Stomach smooth muscle (tissue), 2 donors: ENCODE data around the gene PLPP4.

Experiments
- H3K27ac ChIP-seq: one replicate; pipeline ENCODE4 v1.7.0; 2013; ENCODE audit warnings: mild to moderate bottlenecking, low read length, inconsistent platforms
- H3K27me3 ChIP-seq, 2 donors: one replicate each; pipeline ENCODE4 v1.7.0; 2013; ENCODE audit warnings: low read length in 2 of 2; ENCODE audit not compliant: insufficient read depth in 2 of 2, control insufficient read depth in 1 of 2
- H3K36me3 ChIP-seq, 2 donors: one replicate each; pipeline ENCODE4 v1.7.0; 2013; ENCODE audit warnings: low read length in 2 of 2; ENCODE audit not compliant: control insufficient read depth in 2 of 2, insufficient read depth in 2 of 2
- H3K4me1 ChIP-seq: one replicate; pipeline ENCODE4 v1.7.0; 2013; ENCODE audit warnings: low read length; ENCODE audit not compliant: control insufficient read depth, insufficient read depth
- H3K4me3 ChIP-seq, 2 donors: one replicate each; pipeline ENCODE4 v1.7.0; 2013; ENCODE audit warnings: low read length in 2 of 2
- H3K9ac ChIP-seq, 2 donors: one replicate each; pipeline ENCODE4 v1.7.0; 2013; ENCODE audit warnings: low read length in 2 of 2, mild to moderate bottlenecking in 1 of 2
- H3K9me3 ChIP-seq, 2 donors: one replicate each; pipeline ENCODE4 v1.7.0; 2013; ENCODE audit warnings: low read length in 2 of 2; ENCODE audit not compliant: control insufficient read depth in 2 of 2
- donor health status: healthy.
- donor health status: Pancreatic carcinoma.

Gene PLPP4

DNA sequence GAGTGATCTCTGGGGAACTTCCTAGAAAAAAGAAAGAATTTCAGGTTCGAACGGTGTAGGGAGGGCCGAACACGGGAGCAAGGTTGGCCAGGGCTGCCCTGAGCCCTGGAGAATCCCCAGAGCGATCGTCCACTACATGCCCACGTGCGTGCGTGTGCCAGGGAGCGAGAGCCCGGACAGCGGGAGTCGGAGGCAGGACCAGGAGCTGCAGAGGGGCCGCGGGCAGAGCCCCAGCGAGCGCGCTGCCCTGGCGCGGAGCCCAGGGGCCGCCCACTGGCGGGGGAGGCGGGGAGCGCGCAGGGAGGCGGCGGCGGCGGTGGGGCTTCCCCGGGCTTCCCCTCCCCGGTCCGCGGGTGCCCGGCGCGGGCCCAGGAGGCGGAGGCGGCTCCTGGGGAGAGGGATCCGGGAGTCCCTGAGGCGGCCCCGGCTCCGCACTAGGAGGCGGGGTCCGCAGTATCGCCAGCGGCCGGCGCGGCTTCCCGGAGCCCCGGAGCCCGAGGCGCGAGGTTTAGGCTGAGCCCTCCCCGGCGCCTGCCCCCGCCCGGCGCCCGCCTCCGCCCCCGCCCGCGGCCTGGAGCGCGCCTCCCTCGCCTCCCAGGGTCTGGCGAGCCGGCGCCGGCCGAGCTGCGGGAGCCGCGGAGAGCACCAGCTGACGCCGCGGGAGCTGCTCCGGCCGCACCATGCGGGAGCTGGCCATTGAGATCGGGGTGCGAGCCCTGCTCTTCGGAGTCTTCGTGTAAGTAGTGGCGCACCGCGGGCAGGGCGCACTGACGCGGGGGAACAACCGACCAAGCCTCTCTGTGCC lies at the start of gene PLPP4:
Gene PLPP4 (plus strand): TSS at position 602 of the 805 bp plus-strand sequence. CDS start 79 bp downstream, at position 681.
- Histone ChIP-seq H3K36me3 (no peaks in the 10 kb centered on the region), H3K27ac (no peak within 1 kb of the TSS), H3K4me3 (peak within 1 kb of the TSS; percentile 69 to 70), H3K9ac (peak within 1 kb of the TSS in 1 of 2 donors; percentile 52), H3K4me1 (peaks cover 18% of the 10 kb centered on the region), H3K9me3 (no peaks in the 10 kb centered on the region), H3K27me3 (peaks cover 12 to 29% of the 10 kb centered on the region in 2 donors)

DNA sequence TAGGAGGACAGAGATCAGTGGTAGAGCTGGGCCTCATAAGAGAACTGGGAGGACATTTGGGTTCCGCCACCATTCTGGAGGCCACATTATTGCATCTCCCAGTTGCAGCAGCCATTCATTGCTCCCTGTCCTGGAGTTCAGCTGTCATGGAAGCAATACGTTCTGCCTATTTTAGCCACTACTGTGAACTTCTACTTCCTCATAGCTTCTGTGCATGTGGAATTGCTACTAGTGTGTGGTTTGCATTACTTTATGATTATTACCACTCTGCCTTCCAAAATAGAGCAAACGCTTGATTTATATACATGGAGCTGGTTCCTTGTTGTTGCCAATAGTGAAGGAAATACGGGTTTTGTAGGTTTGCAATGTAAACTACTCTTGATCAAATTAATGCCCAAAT lies 47.2 kb upstream of the PLPP4 start:
- no peaks in the 10 kb centered on the region for H3K27me3 ChIP-seq
- no peaks in the 10 kb centered on the region for H3K4me1 ChIP-seq
- H3K27ac ChIP-seq, result no peak overlapping the region
- H3K9me3 ChIP-seq, result no peaks in the 10 kb centered on the region
- no peak overlapping the region for H3K9ac ChIP-seq
- H3K4me3 ChIP-seq, result no peak overlapping the region
- no peaks in the 10 kb centered on the region for H3K36me3 ChIP-seq

DNA sequence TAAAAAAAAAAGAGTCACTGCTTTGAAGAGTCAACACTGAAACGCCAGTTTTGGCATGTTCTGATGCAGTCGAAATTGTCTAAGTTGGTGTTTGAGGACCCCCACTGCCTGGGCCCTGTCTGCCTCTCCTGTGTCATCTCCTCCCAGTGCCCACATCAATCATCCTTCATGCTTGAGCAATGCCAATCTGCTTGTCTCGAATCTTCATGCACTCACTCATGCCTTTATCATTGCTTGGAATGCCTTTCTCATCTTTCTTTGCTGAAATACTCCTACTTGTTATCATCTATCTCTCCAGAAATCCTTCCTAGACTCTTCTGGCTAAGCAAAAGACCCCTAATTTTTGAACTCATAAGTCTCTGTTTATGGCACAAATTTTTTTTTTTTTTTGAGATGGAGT lies 42.1 kb upstream of the PLPP4 start:
- Histone ChIP-seq H3K9me3 (no peaks in the 10 kb centered on the region), H3K4me1 (no peaks in the 10 kb centered on the region), H3K9ac (no peak overlapping the region), H3K36me3 (no peaks in the 10 kb centered on the region), H3K27ac (no peak overlapping the region), H3K27me3 (peaks cover 0 to 3% of the 10 kb centered on the region in 2 donors), H3K4me3 (no peak overlapping the region)

DNA sequence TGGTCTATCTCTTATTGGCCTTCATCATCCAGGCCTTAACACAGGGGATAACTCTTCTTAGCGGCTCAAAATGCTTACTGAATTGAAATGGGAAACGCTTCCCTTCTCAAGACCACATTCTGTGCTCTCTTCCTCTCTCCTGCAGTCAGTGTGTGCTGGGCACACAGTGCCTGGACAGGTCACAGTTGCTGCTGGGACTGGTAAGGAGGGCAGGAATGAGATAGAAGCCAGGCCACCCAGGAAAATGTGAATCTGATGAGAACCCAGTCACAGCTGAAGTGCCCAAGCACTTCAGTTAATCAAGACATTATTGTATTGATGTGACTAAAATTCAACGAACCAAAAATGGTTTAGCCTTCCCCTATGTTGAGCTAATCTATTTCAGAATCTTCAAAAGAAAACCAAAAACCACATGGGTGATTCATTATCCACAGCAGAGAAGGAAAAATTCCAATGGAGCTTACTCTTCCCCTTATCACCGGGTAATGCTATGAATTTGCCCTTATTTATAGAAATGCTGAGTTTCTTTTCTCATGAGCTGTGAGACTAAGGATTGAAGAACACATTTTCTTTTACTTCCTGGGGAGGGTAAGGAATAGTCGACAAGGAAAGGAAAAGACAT lies 41.2 kb upstream of the PLPP4 start:
- peaks cover 0 to 3% of the 10 kb centered on the region in 2 donors for H3K27me3 ChIP-seq
- H3K36me3 ChIP-seq, result no peaks in the 10 kb centered on the region

DNA sequence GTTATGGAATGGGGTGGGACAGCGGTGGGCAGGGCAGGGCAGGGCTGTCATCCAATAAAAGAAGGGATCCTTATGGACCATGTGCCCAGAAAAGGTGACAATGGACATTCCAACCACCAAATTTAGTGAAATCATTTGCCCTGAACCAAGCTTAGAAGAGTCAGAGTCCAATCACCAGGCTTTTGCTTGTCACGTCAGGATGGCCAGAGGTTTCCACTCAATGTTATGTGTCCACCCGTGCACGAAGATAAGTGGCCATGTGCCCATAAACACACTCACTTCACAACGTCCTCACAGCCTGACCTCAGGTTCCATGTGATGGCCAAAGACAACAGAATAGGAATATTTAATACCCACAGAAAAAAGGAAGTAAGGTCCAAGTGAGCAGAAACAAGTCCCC lies 36.6 kb upstream of the PLPP4 start:
- Histone ChIP-seq H3K36me3 (no peaks in the 10 kb centered on the region), H3K9me3 (no peaks in the 10 kb centered on the region), H3K4me1 (no peaks in the 10 kb centered on the region), H3K27ac (no peak overlapping the region), H3K9ac (no peak overlapping the region), H3K4me3 (no peak overlapping the region), H3K27me3 (peaks cover 0 to 3% of the 10 kb centered on the region in 2 donors)

More for the DNA sequence above, 41.2 kb upstream of the PLPP4 start:
- H3K4me1 ChIP-seq, result no peaks in the 10 kb centered on the region
- H3K9me3 ChIP-seq, result no peaks in the 10 kb centered on the region
- no peak overlapping the region for H3K27ac ChIP-seq
- H3K4me3 ChIP-seq, result no peak overlapping the region
- H3K9ac ChIP-seq, result no peak overlapping the region

DNA sequence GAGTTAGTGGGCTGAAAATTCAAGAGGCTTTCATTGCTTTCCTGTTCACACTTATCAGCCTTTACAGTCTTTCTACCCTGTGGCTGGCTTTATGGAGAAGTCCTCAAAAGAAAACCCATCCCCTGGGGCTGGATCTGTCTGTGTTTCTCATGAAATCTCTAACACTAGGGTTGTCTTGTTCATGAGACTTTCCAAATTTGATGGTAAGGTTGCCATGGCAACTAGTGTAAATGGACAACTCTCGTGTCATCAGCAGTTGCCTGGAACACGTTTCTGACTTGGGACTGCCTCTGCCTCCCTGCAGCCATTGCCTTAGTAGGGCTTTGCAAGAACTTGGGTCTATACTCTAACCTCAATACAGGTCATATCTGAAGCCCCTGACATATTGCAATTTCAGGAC lies 35.8 kb upstream of the PLPP4 start:
- no peaks in the 10 kb centered on the region for H3K4me1 ChIP-seq
- no peak overlapping the region for H3K9ac ChIP-seq
- no peaks in the 10 kb centered on the region for H3K36me3 ChIP-seq
- no peaks in the 10 kb centered on the region for H3K9me3 ChIP-seq
- peaks cover 0 to under 1% of the 10 kb centered on the region in 2 donors for H3K27me3 ChIP-seq
- no peak overlapping the region for H3K27ac ChIP-seq
- H3K4me3 ChIP-seq, result no peak overlapping the region

DNA sequence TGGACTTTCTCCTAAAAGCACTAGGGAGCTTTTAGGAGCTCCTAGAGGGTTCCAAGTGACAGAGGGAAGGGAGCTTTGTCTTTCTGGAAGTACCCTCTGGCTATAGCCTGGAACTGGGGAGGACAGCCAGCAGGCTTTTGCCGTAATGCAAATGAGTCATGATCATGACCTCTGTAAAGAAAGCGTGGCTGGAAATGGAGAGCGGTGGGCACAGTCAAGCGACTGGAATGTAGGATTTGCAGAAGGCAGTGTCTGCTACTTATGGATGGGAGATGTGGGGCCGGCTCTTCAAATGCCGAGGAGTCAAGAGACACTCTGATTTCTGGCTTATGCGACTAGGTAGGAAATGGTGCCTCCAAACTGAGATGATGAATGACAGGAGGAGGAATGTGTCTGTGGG lies 34.6 kb upstream of the PLPP4 start:
- Histone ChIP-seq H3K9ac (no peak overlapping the region), H3K4me3 (no peak overlapping the region), H3K9me3 (no peaks in the 10 kb centered on the region), H3K27ac (no peak overlapping the region), H3K4me1 (no peaks in the 10 kb centered on the region), H3K36me3 (no peaks in the 10 kb centered on the region), H3K27me3 (no peaks in the 10 kb centered on the region)

DNA sequence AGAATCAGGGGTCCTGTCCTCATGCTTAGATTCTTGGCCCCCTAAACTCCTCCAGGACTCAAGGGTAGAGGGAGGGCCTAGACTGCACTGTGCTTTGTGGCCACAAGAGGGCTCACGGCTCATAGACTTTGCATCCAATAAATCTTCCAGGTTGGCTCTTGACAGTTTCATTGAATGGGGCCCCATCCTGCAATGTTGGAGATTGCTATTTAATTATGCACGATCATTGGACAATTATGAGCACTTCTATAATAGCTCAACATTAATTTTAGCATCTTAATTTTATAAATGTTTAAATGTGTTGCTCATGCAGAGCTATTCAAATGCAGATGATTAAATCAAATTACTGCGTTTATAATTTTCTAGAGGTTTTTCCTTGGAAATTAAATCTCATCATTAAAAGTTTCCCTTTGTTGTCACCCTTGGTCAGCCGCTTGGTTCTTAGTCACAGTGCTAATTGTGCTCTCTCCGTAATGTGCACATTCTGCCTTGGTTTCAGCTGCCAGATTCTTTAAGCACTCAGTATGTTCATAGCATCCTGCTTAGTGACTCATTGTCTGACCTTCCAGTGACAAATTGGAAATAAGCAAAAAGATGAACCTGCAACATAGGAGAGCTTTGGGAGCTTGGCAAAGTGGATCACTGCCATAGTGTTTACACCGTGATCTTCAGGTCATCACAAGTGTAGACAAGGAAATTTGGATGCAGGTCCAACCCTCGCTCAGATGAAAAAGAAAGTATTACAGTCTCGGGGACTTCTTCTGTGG lies 33.4 kb upstream of the PLPP4 start:
- H3K9me3 ChIP-seq, result no peaks in the 10 kb centered on the region
- H3K36me3 ChIP-seq, result no peaks in the 10 kb centered on the region
- H3K4me3 ChIP-seq, result no peak overlapping the region
- H3K27me3 ChIP-seq, result no peaks in the 10 kb centered on the region
- H3K4me1 ChIP-seq, result no peaks in the 10 kb centered on the region
- H3K9ac ChIP-seq, result no peak overlapping the region
- no peak overlapping the region for H3K27ac ChIP-seq

DNA sequence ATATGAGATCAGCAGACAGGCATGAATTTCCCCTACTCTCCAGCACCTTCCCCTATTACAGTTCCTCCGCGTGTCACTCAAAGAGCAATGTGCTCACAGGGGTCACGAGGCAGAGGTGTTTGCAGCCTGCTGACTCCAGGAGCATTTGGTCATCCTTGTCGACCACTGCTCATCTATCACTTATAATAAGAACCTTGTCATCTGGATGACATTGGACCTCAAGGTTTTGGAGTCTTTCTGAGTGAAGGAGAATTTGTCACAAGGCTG lies 32.9 kb upstream of the PLPP4 start:
- no peak overlapping the region for H3K9ac ChIP-seq
- no peaks in the 10 kb centered on the region for H3K9me3 ChIP-seq
- H3K4me3 ChIP-seq, result no peak overlapping the region
- no peak overlapping the region for H3K27ac ChIP-seq
- H3K36me3 ChIP-seq, result no peaks in the 10 kb centered on the region
- H3K27me3 ChIP-seq, result no peaks in the 10 kb centered on the region
- no peaks in the 10 kb centered on the region for H3K4me1 ChIP-seq

DNA sequence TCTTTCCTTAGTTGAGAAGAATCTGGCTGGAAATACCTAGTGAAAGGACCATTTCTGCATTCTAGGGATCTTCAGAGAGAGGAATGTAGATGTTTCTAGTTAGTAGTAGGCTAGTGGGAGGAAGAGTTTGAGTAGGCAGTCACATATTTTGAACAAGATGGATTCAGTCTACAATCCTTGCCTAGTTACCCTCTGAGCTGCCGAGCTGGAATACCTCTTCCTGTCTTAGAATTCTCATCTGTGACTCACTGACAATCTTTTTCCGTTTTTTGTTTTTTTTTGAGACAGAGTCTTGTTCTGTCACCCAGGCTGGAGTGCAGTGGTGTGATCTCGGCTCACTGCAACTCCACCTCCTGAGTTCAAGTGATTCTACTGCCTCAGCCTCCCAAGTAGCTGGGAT lies 30.7 kb upstream of the PLPP4 start:
- no peak overlapping the region for H3K4me3 ChIP-seq
- no peaks in the 10 kb centered on the region for H3K9me3 ChIP-seq
- H3K9ac ChIP-seq, result no peak overlapping the region
- no peak overlapping the region for H3K27ac ChIP-seq
- no peaks in the 10 kb centered on the region for H3K27me3 ChIP-seq
- H3K4me1 ChIP-seq, result no peaks in the 10 kb centered on the region
- no peaks in the 10 kb centered on the region for H3K36me3 ChIP-seq
